Measurements from ENCODE around the gene ISCA1.

The ISCA1 gene

GRCh38 chr9:86262492-86262891 lies 19.8 kb downstream of the ISCA1 start:
- H2BK120ac ChIP-seq (ENCODE audit: low read depth, low read length) = no peak overlapping the region
- no peaks in the 10 kb centered on the region for H3K27me3 ChIP-seq (ENCODE audit: control insufficient read depth in 3 of 3, insufficient read depth in 3 of 3, low read depth in 1 of 3, low read length in 3 of 3)
- H4K8ac ChIP-seq (ENCODE audit: low read depth, low read length) = no peak overlapping the region
- no peak overlapping the region for H3K4me2 ChIP-seq (ENCODE audit: insufficient read depth, low read length, poor library complexity, severe bottlenecking)
- no peak for DNase-seq (ENCODE audit: low spot score)
- no peak overlapping the region for H3K4me3 ChIP-seq (ENCODE audit: low read length in 2 of 2)
- peaks cover 11 to 20% of the 10 kb centered on the region in 2 donors for H3K4me1 ChIP-seq (ENCODE audit: control insufficient read depth in 2 of 2, insufficient read depth in 1 of 2, low read depth in 1 of 2, low read length in 2 of 2)
- peak overlapping the region; percentile 2 for H3K27ac ChIP-seq (replicated peaks; ENCODE audit: low read length)
- WGBS, 2 donors (ENCODE audit: extremely low coverage in 2 of 2, insufficient read length in 2 of 2, insufficient replicate concordance in 1 of 2) = no CpG with 5 or more reads among the region's 4 CpGs
- H4K91ac ChIP-seq (ENCODE audit: low read depth, low read length, poor library complexity) = no peak overlapping the region
- peaks cover 2% of the 10 kb centered on the region for H3K79me1 ChIP-seq (ENCODE audit: low read depth, low read length)
- H3K18ac ChIP-seq (ENCODE audit: low read length) = no peak overlapping the region
- no peak overlapping the region for H3K23ac ChIP-seq (ENCODE audit: low read depth, low read length, poor library complexity)
- H3K4ac ChIP-seq (ENCODE audit: low read length) = no peak overlapping the region
- H3K36me3 ChIP-seq (replicated peaks in 1 of 2; ENCODE audit: control insufficient read depth in 2 of 2, insufficient read depth in 2 of 2, low read length in 2 of 2) = peaks cover 0 to 35% of the 10 kb centered on the region in 2 donors
- no peak overlapping the region for H2BK12ac ChIP-seq (ENCODE audit: low read length)
- H3K14ac ChIP-seq (ENCODE audit: low read length) = no peak overlapping the region
- H2BK5ac ChIP-seq (ENCODE audit: low read length) = no peak overlapping the region
- no peak overlapping the region for H2AK5ac ChIP-seq (ENCODE audit: low read depth, low read length)
- H2BK15ac ChIP-seq (ENCODE audit: low read length) = no peak overlapping the region
- H2AFZ ChIP-seq (ENCODE audit: low read length) = peak overlapping the region; percentile 33
- H3K9ac ChIP-seq (ENCODE audit: low read depth, low read length, poor library complexity) = no peak overlapping the region
- no peaks in the 10 kb centered on the region for H3K9me3 ChIP-seq (replicated peaks in 1 of 2; ENCODE audit: control insufficient read depth in 2 of 2, insufficient read depth in 1 of 2, low read depth in 1 of 2, low read length in 2 of 2)

- Histone ChIP-seq H2BK15ac (ENCODE audit: low read length) (no peak within 1 kb of the TSS), H2AFZ (ENCODE audit: low read length) (no peak within 1 kb of the TSS)
Measured at GRCh38 chr9:86259557-86259956, 22.8 kb downstream of the ISCA1 start, which contains the start of gene C9orf153. TSS of gene C9orf153 (minus strand) at chr9:86259657. CDS start at chr9:86229603, 30,054 bp downstream.

GRCh38 chr9:86257391-86257790 lies 24.9 kb downstream of the ISCA1 start:
- no peak overlapping the region for H3K4me3 ChIP-seq (ENCODE audit: low read length in 2 of 2)
- no peak overlapping the region for H3K23ac ChIP-seq (ENCODE audit: low read depth, low read length, poor library complexity)
- H2AFZ ChIP-seq (ENCODE audit: low read length) = no peak overlapping the region
- WGBS, 2 donors (ENCODE audit: extremely low coverage in 2 of 2, insufficient read length in 2 of 2, insufficient replicate concordance in 1 of 2) = no CpG with 5 or more reads among the region's 2 CpGs
- no peak overlapping the region for H2AK5ac ChIP-seq (ENCODE audit: low read depth, low read length)
- peaks cover 0 to 6% of the 10 kb centered on the region in 2 donors for H3K9me3 ChIP-seq (replicated peaks in 1 of 2; ENCODE audit: control insufficient read depth in 2 of 2, insufficient read depth in 1 of 2, low read depth in 1 of 2, low read length in 2 of 2)
- no peaks in the 10 kb centered on the region for H3K27me3 ChIP-seq (ENCODE audit: control insufficient read depth in 3 of 3, insufficient read depth in 3 of 3, low read depth in 1 of 3, low read length in 3 of 3)
- no peak overlapping the region for H3K18ac ChIP-seq (ENCODE audit: low read length)
- H3K14ac ChIP-seq (ENCODE audit: low read length) = no peak overlapping the region
- H4K8ac ChIP-seq (ENCODE audit: low read depth, low read length) = no peak overlapping the region
- H3K79me1 ChIP-seq (ENCODE audit: low read depth, low read length) = no peaks in the 10 kb centered on the region
- H3K9ac ChIP-seq (ENCODE audit: low read depth, low read length, poor library complexity) = no peak overlapping the region
- no peak overlapping the region for H3K27ac ChIP-seq (replicated peaks; ENCODE audit: low read length)
- no peak overlapping the region for H3K4ac ChIP-seq (ENCODE audit: low read length)
- DNase-seq (ENCODE audit: low spot score) = no peak
- H3K4me1 ChIP-seq (ENCODE audit: control insufficient read depth in 2 of 2, insufficient read depth in 1 of 2, low read depth in 1 of 2, low read length in 2 of 2) = peaks cover 3 to 4% of the 10 kb centered on the region in 2 donors
- H2BK15ac ChIP-seq (ENCODE audit: low read length) = no peak overlapping the region
- H2BK12ac ChIP-seq (ENCODE audit: low read length) = no peak overlapping the region
- H3K4me2 ChIP-seq (ENCODE audit: insufficient read depth, low read length, poor library complexity, severe bottlenecking) = no peak overlapping the region
- no peak overlapping the region for H2BK120ac ChIP-seq (ENCODE audit: low read depth, low read length)
- H4K91ac ChIP-seq (ENCODE audit: low read depth, low read length, poor library complexity) = no peak overlapping the region
- peaks cover 0 to 7% of the 10 kb centered on the region in 2 donors for H3K36me3 ChIP-seq (replicated peaks in 1 of 2; ENCODE audit: control insufficient read depth in 2 of 2, insufficient read depth in 2 of 2, low read length in 2 of 2)
- H2BK5ac ChIP-seq (ENCODE audit: low read length) = no peak overlapping the region

More at GRCh38 chr9:86259557-86259956, 22.8 kb downstream of the ISCA1 start, which contains the start of gene C9orf153:
- H3K23ac ChIP-seq (ENCODE audit: low read depth, low read length, poor library complexity) = no peak within 1 kb of the TSS
- no peaks in the 10 kb centered on the region for H3K9me3 ChIP-seq (replicated peaks in 1 of 2; ENCODE audit: control insufficient read depth in 2 of 2, insufficient read depth in 1 of 2, low read depth in 1 of 2, low read length in 2 of 2)
- no CpG with 5 or more reads among the region's 8 CpGs for WGBS, 2 donors (ENCODE audit: extremely low coverage in 2 of 2, insufficient read length in 2 of 2, insufficient replicate concordance in 1 of 2)
- no peaks in the 10 kb centered on the region for H3K27me3 ChIP-seq (ENCODE audit: control insufficient read depth in 3 of 3, insufficient read depth in 3 of 3, low read depth in 1 of 3, low read length in 3 of 3)
- no peak within 1 kb of the TSS for H2BK120ac ChIP-seq (ENCODE audit: low read depth, low read length)
- no peak within 1 kb of the TSS for H3K4ac ChIP-seq (ENCODE audit: low read length)
- H3K4me2 ChIP-seq (ENCODE audit: insufficient read depth, low read length, poor library complexity, severe bottlenecking) = no peak within 1 kb of the TSS
- peaks cover 0 to 17% of the 10 kb centered on the region in 2 donors for H3K36me3 ChIP-seq (replicated peaks in 1 of 2; ENCODE audit: control insufficient read depth in 2 of 2, insufficient read depth in 2 of 2, low read length in 2 of 2)
- H4K8ac ChIP-seq (ENCODE audit: low read depth, low read length) = no peak within 1 kb of the TSS
- H3K18ac ChIP-seq (ENCODE audit: low read length) = no peak within 1 kb of the TSS
- H3K79me1 ChIP-seq (ENCODE audit: low read depth, low read length) = peaks cover 2% of the 10 kb centered on the region
- H3K4me3 ChIP-seq (ENCODE audit: low read length in 2 of 2) = no peak within 1 kb of the TSS
- H2BK5ac ChIP-seq (ENCODE audit: low read length) = no peak within 1 kb of the TSS
- no peak for DNase-seq (ENCODE audit: low spot score)
- no peak within 1 kb of the TSS for H4K91ac ChIP-seq (ENCODE audit: low read depth, low read length, poor library complexity)
- H2BK12ac ChIP-seq (ENCODE audit: low read length) = no peak within 1 kb of the TSS
- H3K14ac ChIP-seq (ENCODE audit: low read length) = no peak within 1 kb of the TSS
- H3K9ac ChIP-seq (ENCODE audit: low read depth, low read length, poor library complexity) = no peak within 1 kb of the TSS
- H3K27ac ChIP-seq (replicated peaks; ENCODE audit: low read length) = no peak within 1 kb of the TSS
- H3K4me1 ChIP-seq (ENCODE audit: control insufficient read depth in 2 of 2, insufficient read depth in 1 of 2, low read depth in 1 of 2, low read length in 2 of 2) = peaks cover 11 to 20% of the 10 kb centered on the region in 2 donors
- H2AK5ac ChIP-seq (ENCODE audit: low read depth, low read length) = no peak within 1 kb of the TSS

- no peak overlapping the region for H3K18ac ChIP-seq (ENCODE audit: low read length)
- no peak overlapping the region for H2AFZ ChIP-seq (ENCODE audit: low read length)
- H2BK120ac ChIP-seq (ENCODE audit: low read depth, low read length) = no peak overlapping the region
- no peak overlapping the region for H3K4me3 ChIP-seq (ENCODE audit: low read length in 2 of 2)
- peaks cover 0 to 7% of the 10 kb centered on the region in 2 donors for H3K36me3 ChIP-seq (replicated peaks in 1 of 2; ENCODE audit: control insufficient read depth in 2 of 2, insufficient read depth in 2 of 2, low read length in 2 of 2)
- no peak overlapping the region for H2BK15ac ChIP-seq (ENCODE audit: low read length)
- no peak overlapping the region for H3K14ac ChIP-seq (ENCODE audit: low read length)
- H2BK5ac ChIP-seq (ENCODE audit: low read length) = no peak overlapping the region
- no peaks in the 10 kb centered on the region for H3K27me3 ChIP-seq (ENCODE audit: control insufficient read depth in 3 of 3, insufficient read depth in 3 of 3, low read depth in 1 of 3, low read length in 3 of 3)
- no peak overlapping the region for H4K91ac ChIP-seq (ENCODE audit: low read depth, low read length, poor library complexity)
- no peak overlapping the region for H3K23ac ChIP-seq (ENCODE audit: low read depth, low read length, poor library complexity)
- no peak overlapping the region for H3K9ac ChIP-seq (ENCODE audit: low read depth, low read length, poor library complexity)
- no peak overlapping the region for H2AK5ac ChIP-seq (ENCODE audit: low read depth, low read length)
- H3K9me3 ChIP-seq (replicated peaks in 1 of 2; ENCODE audit: control insufficient read depth in 2 of 2, insufficient read depth in 1 of 2, low read depth in 1 of 2, low read length in 2 of 2) = peaks cover 0 to 9% of the 10 kb centered on the region in 2 donors
- no CpG with 5 or more reads among the region's 3 CpGs for WGBS, 2 donors (ENCODE audit: extremely low coverage in 2 of 2, insufficient read length in 2 of 2, insufficient replicate concordance in 1 of 2)
- H3K4me1 ChIP-seq (ENCODE audit: control insufficient read depth in 2 of 2, insufficient read depth in 1 of 2, low read depth in 1 of 2, low read length in 2 of 2) = no peaks in the 10 kb centered on the region
- H3K27ac ChIP-seq (replicated peaks; ENCODE audit: low read length) = no peak overlapping the region
- no peak overlapping the region for H2BK12ac ChIP-seq (ENCODE audit: low read length)
- no peak overlapping the region for H3K4me2 ChIP-seq (ENCODE audit: insufficient read depth, low read length, poor library complexity, severe bottlenecking)
- no peak for DNase-seq (ENCODE audit: low spot score)
- no peak overlapping the region for H4K8ac ChIP-seq (ENCODE audit: low read depth, low read length)
- H3K4ac ChIP-seq (ENCODE audit: low read length) = no peak overlapping the region
- no peaks in the 10 kb centered on the region for H3K79me1 ChIP-seq (ENCODE audit: low read depth, low read length)
Measured at GRCh38 chr9:86256653-86257052, 25.7 kb downstream of the ISCA1 start.
